HepG2 (cell line): ENCODE results near the gene HAUS7. TPM values are rescaled to one million over a fixed set of nuclear protein-coding genes. Genes with fewer than 3 reads are reported as not detected.

ENCODE experiments used
- ATAC-seq: fragments of 200-7000 bp; cut with Tn5 transposase; 3 replicates; pipeline ENCODE4 v1.9.1; 2020; ENCODE audit warnings: mild to moderate bottlenecking, moderate library complexity
- BruUV-seq: library from RNA; stranded (reverse); fragments of 400-500 nt; replicated peaks from 2 replicates; lab custom pipeline; 2021; lab: Mats Ljungman, UMichigan
- CTCF ChIA-PET: fragments of 300-600 bp; formaldehyde crosslinking; extraction: SDS; loops from one replicate; lab custom pipeline; 2021; ENCODE audit warnings: low total read pairs, inconsistent platforms, low intra/inter-chr PET ratio; lab: Yijun Ruan, JAX
- POLR2A ChIA-PET: fragments of 350-600 bp; sonication (Branson Sonifier 250); formaldehyde crosslinking; loops from one replicate; lab custom pipeline; 2020; ENCODE audit warnings: antibody characterized with exemption, inconsistent platforms; lab: Yijun Ruan, JAX
- DNase-seq: peaks from one replicate; pipeline ENCODE4 v3.0.0-alpha.2; 2015; ENCODE audit warnings: low spot score
- FAIRE-seq: peaks from 3 replicates; lab custom pipeline; 2011; peaks lifted over from hg19 to GRCh38; lab: Jason Lieb, UNC
- H2AFZ ChIP-seq: one replicate; pipeline ENCODE4 v1.6.1; 2011; ENCODE audit warnings: low read length, inconsistent platforms
- H3K27ac ChIP-seq: fragments of 300-600 bp; 3 replicates; pipeline ENCODE4 v1.8.0; 2011; ENCODE audit warnings: mixed run types, mild to moderate bottlenecking, mixed read lengths, low read length, inconsistent platforms; ENCODE audit not compliant: insufficient read depth; ENCODE audit errors: extremely low read length
- H3K27me3 ChIP-seq, 2 experiments: fragments of 200-600 bp in 1 of 2; 2 replicates in 1 of 2; 3 replicates in 1 of 2; pipeline versions ENCODE4 v1.6.0 to v1.8.0; 2011; ENCODE audit warnings: low read length in 2 of 2, mild to moderate bottlenecking in 2 of 2, moderate library complexity in 2 of 2, inconsistent platforms in 1 of 2; ENCODE audit not compliant: insufficient read depth in 2 of 2, control insufficient read depth in 1 of 2
- H3K36me3 ChIP-seq, 2 experiments: fragments of 200-600 bp in 1 of 2; replicated peaks in 1 of 2; 2 replicates in 1 of 2; 3 replicates in 1 of 2; pipeline versions ENCODE4 v1.5.1 to v1.8.0; 2011; ENCODE audit warnings: low read length in 2 of 2, inconsistent platforms in 1 of 2; ENCODE audit not compliant: insufficient read depth in 2 of 2, control insufficient read depth in 1 of 2
- H3K4me1 ChIP-seq: 2 replicates; pipeline ENCODE4 v1.5.1; 2012; ENCODE audit warnings: low read length, inconsistent platforms; ENCODE audit not compliant: insufficient read depth
- H3K4me2 ChIP-seq: 2 replicates; pipeline ENCODE4 v1.6.0; 2011; ENCODE audit warnings: low read depth, low read length, inconsistent platforms
- H3K4me3 ChIP-seq, 3 experiments: fragments of 200-600 bp in 1 of 3; sonication (generic), shearing (Covaris generic) in 1 of 3; replicated peaks in 1 of 3; 2 replicates each; pipeline ENCODE4 v1.5.1; 2011 to 2016; ENCODE audit warnings: low read length in 3 of 3, inconsistent platforms in 2 of 3, low read depth in 2 of 3, mild to moderate bottlenecking in 2 of 3, control low read depth in 1 of 3, mixed read lengths in 1 of 3; ENCODE audit not compliant: insufficient read depth in 1 of 3
- H3K79me2 ChIP-seq: one replicate; pipeline ENCODE4 v1.6.1; 2011; ENCODE audit warnings: low read length, inconsistent platforms; ENCODE audit not compliant: insufficient read depth
- H3K9ac ChIP-seq: 2 replicates; pipeline ENCODE4 v1.6.0; 2011; ENCODE audit warnings: mild to moderate bottlenecking, low read depth, low read length, inconsistent platforms; ENCODE audit not compliant: insufficient read depth
- H3K9me3 ChIP-seq: 2 replicates; pipeline ENCODE4 v1.5.1; 2012; ENCODE audit warnings: mild to moderate bottlenecking, low read length
- H4K20me1 ChIP-seq: 2 replicates; pipeline ENCODE4 v1.6.0; 2011; ENCODE audit warnings: inconsistent platforms, mild to moderate bottlenecking, low read length, moderate library complexity; ENCODE audit not compliant: insufficient read depth
- BRD4 ChIP-seq: sonication (generic); formaldehyde crosslinking; IDR thresholded peaks from 2 replicates; pipeline ENCODE4 v1.4.0; 2020; ENCODE audit warnings: missing genetic modification reagents
- CBX5 ChIP-seq: sonication (generic); formaldehyde crosslinking; IDR thresholded peaks from 2 replicates; pipeline ENCODE4 v1.4.0; 2020; ENCODE audit warnings: missing genetic modification reagents, borderline replicate concordance
- EP300 ChIP-seq, 3 experiments: sonication (generic) in 1 of 3; formaldehyde crosslinking in 1 of 3; IDR thresholded peaks; 2 replicates each; pipeline versions ENCODE4 v1.5.1 to v1.6.1; 2011 to 2020; ENCODE audit warnings: low read depth in 2 of 3, low read length in 2 of 3, borderline replicate concordance in 1 of 3, improper control_type of control experiment in 1 of 3, mild to moderate bottlenecking in 1 of 3, missing genetic modification reagents in 1 of 3, moderate library complexity in 1 of 3
- HNRNPH1 ChIP-seq: fragments of 200-400 bp; formaldehyde crosslinking; optimal IDR thresholded peaks from 2 replicates; pipeline ENCODE3; 2017; ENCODE audit warnings: mild to moderate bottlenecking, low read depth, low read length
- KLF12 ChIP-seq: sonication (generic); formaldehyde crosslinking; IDR thresholded peaks from 2 replicates; pipeline ENCODE4 v1.4.0; 2020; ENCODE audit warnings: missing genetic modification reagents, borderline replicate concordance
- SNAI1 ChIP-seq: sonication (generic); formaldehyde crosslinking; IDR thresholded peaks from 2 replicates; pipeline ENCODE4 v1.5.0; 2020; ENCODE audit warnings: mild to moderate bottlenecking, missing genetic modification reagents, borderline replicate concordance
- SNRNP70 ChIP-seq: fragments of 200-400 bp; formaldehyde crosslinking; IDR thresholded peaks from 2 replicates; pipeline ENCODE4 v1.6.1; 2017; ENCODE audit warnings: mild to moderate bottlenecking, low read depth, low read length, moderate library complexity
- SOX13 ChIP-seq, 3 experiments: fragments of 450-650 bp in 1 of 3; sonication (generic) in 1 of 3; formaldehyde crosslinking in 1 of 3; IDR thresholded peaks in 2 of 3; conservative IDR thresholded peaks in 1 of 3; 2 replicates each; pipeline versions ENCODE4 v1.5.0 to v1.6.1; 2016 to 2020; ENCODE audit warnings: antibody characterized with exemption in 1 of 3, mild to moderate bottlenecking in 1 of 3, missing compliant biosample characterization in 1 of 3, missing genetic modification reagents in 1 of 3, moderate library complexity in 1 of 3
- ZNF136 ChIP-seq: sonication (generic); formaldehyde crosslinking; IDR thresholded peaks from 2 replicates; pipeline ENCODE4 v1.8.1; 2022; ENCODE audit warnings: low read depth, mild to moderate bottlenecking, moderate library complexity, missing genetic modification reagents
- ZNF205 ChIP-seq: IDR thresholded peaks from 2 replicates; pipeline ENCODE4 v1.6.1; 2018; ENCODE audit warnings: missing biosample characterization, missing genetic modification reagents
- ZNF3 ChIP-seq: IDR thresholded peaks from 2 replicates; pipeline ENCODE4 v1.7.0; 2017; ENCODE audit warnings: inconsistent platforms
- ZNF776 ChIP-seq: sonication (generic); formaldehyde crosslinking; IDR thresholded peaks from 2 replicates; pipeline ENCODE4 v1.4.0; 2020; ENCODE audit warnings: mild to moderate bottlenecking, missing genetic modification reagents
- WGBS: methylation state at CpG from one replicate; pipeline ENCODE4 v1.1.6; 2017; ENCODE audit warnings: low lambda C conversion rate; 5-methylcytosine and 5-hydroxymethylcytosine counted together
- in situ Hi-C: cut with HindIII; loops from 2 replicates; pipeline ENCODE4 v1.10.0; 2017; ENCODE audit warnings: low pct_unique_long_range_greater_than_20kb; ENCODE audit not compliant: extremely low pct_ligation_motif_present
- intact Hi-C: fragments of 100-400 bp; cut with micrococcal nuclease; formaldehyde crosslinking; loops from one replicate; pipeline ENCODE4 v1.10.0; 2022; ENCODE audit not compliant: unreplicated experiment
- polyA plus RNA-seq, 8 experiments: library from polyadenylated mRNA; depleted of rRNA in 3 of 8; stranded (reverse) in 7 of 8; unstranded in 1 of 8; fragments of >200 nt; fragmentation: Illumina TruSeq in 4 of 8; extraction: Trizol in 4 of 8; gene quantifications; 2 replicates each; pipeline versions ENCODE4 v1.2.1 to v1.2.3, GENCODE V29; 2011 to 2016; ENCODE audit warnings: low read depth in 4 of 8, missing spikeins in 1 of 8, mixed read lengths in 1 of 8; ENCODE audit not compliant: insufficient read depth in 1 of 8
- total RNA-seq, 5 experiments: library from RNA; depleted of rRNA; stranded (reverse); fragments of >200 nt; fragmentation: Illumina TruSeq; extraction: Trizol; gene quantifications; 2 replicates each; pipeline ENCODE4 v1.2.3, GENCODE V29; 2016; ENCODE audit warnings: low read depth in 1 of 5
- TF ChIP-seq, protein P1 (sequence below): sonication (generic); formaldehyde crosslinking; IDR thresholded peaks from 2 replicates; pipeline ENCODE4 v1.4.0; 2020; ENCODE audit warnings: missing genetic modification reagents
- TF ChIP-seq, protein P2 (sequence below): IDR thresholded peaks from 2 replicates; pipeline ENCODE4 v1.6.1; 2016; ENCODE audit warnings: low read depth, borderline replicate concordance
- TF ChIP-seq, protein P3 (sequence below): sonication (generic); formaldehyde crosslinking; IDR thresholded peaks from 2 replicates; pipeline ENCODE4 v1.5.1; 2020; ENCODE audit warnings: mild to moderate bottlenecking, missing genetic modification reagents, borderline replicate concordance

The HAUS7 gene
- total and polyA plus RNA-seq, 2 of the 13 experiments (the other 11 are each of a cell fraction or from before 2014, with no cell fraction given), result 10.9 to 42.4 TPM

DNA sequence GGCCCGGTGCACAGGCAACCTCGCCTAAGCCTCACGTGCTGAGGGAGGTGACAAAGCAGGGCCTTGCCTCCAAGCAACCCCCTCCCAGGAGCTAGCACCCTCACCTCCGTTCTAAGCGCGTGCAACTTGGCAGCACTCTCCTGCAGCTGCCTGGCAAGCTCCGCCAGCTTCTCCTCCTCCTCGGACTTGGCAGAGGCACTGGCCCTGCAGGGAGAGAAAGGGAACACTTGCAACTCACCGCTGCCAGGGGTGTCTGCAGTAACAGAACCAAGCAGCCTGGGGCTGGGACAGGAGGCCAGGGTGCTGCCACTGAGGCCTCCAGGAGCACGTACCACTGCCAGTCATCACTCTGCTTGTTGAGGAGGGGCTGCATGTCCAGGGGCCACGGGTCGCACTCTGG lies 14.2 kb downstream of the HAUS7 start (continued):
- TF ChIP-seq EP300 (IDR thresholded peaks at IDR 0.05; ENCODE audit: low read depth in 2 of 2, low read length in 2 of 2) (no peak), EP300 (CRISPR knock-in tag; IDR thresholded peaks at IDR 0.05; ENCODE audit: borderline replicate concordance) (no peak), ZNF3 (no peak), BRD4 (CRISPR knock-in tag) (no peak)

DNA sequence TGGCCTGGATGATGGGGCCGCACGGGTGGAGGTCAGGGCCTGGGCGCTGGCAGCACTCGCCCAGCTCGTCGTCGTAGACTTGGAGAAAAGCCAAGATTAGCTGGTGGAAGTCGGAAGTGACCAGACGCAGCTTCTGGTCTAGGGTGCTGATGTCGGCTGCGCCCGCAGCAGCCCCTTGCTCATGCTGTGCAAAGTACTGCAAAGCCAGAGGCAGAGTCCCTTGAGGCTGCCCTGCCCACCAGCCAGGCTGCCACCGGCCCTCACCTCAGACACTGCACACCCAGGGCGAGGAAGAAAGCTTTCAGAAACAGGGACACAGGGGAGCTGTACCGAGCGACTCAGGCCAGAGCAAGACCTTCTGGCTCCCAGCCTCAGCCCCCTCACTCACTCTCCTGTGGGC lies 14.8 kb downstream of the HAUS7 start:
- ChIA-PET CTCF (no interaction called here), POLR2A (no interaction called here)
- no peaks in the 10 kb centered on the region for H3K4me1 ChIP-seq
- no peak overlapping the region for H3K4me3 ChIP-seq
- ATAC-seq (no peak), DNase-seq (no peak), FAIRE-seq (no peak)
- intact Hi-C loops (no loop called here), in situ Hi-C loops (loop anchor here (10.0 kb wide), 1 partner anchor 49 kb away; no protein-coding TSS in a partner anchor)
- no peak overlapping the region for H2AFZ ChIP-seq
- no peaks in the 10 kb centered on the region for H3K9me3 ChIP-seq
- BruUV-seq, result no TSS peak
- 100% methylated on average over 3 of the region's 16 CpGs for WGBS
- no peak overlapping the region for H3K9ac ChIP-seq
- H3K36me3 ChIP-seq, result peaks cover 0 to under 1% of the 10 kb centered on the region in 2 experiments; a peak in 1 of 5 replicates
- no peaks in the 10 kb centered on the region for H3K79me2 ChIP-seq
- no peak overlapping the region for H3K4me2 ChIP-seq
- no peaks in the 10 kb centered on the region for H3K27me3 ChIP-seq
- no peaks in the 10 kb centered on the region for H4K20me1 ChIP-seq
- no peak overlapping the region for H3K27ac ChIP-seq
- TF ChIP-seq ZNF205 (CRISPR knock-in tag) (no peak), SNRNP70 (no peak), CBX5 (no peak), SOX13 (IDR thresholded peaks at IDR 0.05) (no peak), SOX13 (CRISPR knock-in tag; conservative IDR thresholded peaks at IDR 0.05 in 1 of 2, IDR thresholded peaks at IDR 0.05 in 1 of 2) (no peak), ZNF136 (CRISPR knock-in tag) (no peak), ZNF776 (CRISPR knock-in tag) (no peak), HNRNPH1 (no peak), SNAI1 (CRISPR knock-in tag) (no peak), KLF12 (CRISPR knock-in tag) (no peak)
- TF ChIP-seq, protein P1, sequence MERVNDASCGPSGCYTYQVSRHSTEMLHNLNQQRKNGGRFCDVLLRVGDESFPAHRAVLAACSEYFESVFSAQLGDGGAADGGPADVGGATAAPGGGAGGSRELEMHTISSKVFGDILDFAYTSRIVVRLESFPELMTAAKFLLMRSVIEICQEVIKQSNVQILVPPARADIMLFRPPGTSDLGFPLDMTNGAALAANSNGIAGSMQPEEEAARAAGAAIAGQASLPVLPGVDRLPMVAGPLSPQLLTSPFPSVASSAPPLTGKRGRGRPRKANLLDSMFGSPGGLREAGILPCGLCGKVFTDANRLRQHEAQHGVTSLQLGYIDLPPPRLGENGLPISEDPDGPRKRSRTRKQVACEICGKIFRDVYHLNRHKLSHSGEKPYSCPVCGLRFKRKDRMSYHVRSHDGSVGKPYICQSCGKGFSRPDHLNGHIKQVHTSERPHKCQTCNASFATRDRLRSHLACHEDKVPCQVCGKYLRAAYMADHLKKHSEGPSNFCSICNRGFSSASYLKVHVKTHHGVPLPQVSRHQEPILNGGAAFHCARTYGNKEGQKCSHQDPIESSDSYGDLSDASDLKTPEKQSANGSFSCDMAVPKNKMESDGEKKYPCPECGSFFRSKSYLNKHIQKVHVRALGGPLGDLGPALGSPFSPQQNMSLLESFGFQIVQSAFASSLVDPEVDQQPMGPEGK, result no peak
- TF ChIP-seq, protein P2, sequence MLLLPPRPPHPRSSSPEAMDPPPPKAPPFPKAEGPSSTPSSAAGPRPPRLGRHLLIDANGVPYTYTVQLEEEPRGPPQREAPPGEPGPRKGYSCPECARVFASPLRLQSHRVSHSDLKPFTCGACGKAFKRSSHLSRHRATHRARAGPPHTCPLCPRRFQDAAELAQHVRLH (CRISPR knock-in tag), result no peak
- TF ChIP-seq, protein P3, sequence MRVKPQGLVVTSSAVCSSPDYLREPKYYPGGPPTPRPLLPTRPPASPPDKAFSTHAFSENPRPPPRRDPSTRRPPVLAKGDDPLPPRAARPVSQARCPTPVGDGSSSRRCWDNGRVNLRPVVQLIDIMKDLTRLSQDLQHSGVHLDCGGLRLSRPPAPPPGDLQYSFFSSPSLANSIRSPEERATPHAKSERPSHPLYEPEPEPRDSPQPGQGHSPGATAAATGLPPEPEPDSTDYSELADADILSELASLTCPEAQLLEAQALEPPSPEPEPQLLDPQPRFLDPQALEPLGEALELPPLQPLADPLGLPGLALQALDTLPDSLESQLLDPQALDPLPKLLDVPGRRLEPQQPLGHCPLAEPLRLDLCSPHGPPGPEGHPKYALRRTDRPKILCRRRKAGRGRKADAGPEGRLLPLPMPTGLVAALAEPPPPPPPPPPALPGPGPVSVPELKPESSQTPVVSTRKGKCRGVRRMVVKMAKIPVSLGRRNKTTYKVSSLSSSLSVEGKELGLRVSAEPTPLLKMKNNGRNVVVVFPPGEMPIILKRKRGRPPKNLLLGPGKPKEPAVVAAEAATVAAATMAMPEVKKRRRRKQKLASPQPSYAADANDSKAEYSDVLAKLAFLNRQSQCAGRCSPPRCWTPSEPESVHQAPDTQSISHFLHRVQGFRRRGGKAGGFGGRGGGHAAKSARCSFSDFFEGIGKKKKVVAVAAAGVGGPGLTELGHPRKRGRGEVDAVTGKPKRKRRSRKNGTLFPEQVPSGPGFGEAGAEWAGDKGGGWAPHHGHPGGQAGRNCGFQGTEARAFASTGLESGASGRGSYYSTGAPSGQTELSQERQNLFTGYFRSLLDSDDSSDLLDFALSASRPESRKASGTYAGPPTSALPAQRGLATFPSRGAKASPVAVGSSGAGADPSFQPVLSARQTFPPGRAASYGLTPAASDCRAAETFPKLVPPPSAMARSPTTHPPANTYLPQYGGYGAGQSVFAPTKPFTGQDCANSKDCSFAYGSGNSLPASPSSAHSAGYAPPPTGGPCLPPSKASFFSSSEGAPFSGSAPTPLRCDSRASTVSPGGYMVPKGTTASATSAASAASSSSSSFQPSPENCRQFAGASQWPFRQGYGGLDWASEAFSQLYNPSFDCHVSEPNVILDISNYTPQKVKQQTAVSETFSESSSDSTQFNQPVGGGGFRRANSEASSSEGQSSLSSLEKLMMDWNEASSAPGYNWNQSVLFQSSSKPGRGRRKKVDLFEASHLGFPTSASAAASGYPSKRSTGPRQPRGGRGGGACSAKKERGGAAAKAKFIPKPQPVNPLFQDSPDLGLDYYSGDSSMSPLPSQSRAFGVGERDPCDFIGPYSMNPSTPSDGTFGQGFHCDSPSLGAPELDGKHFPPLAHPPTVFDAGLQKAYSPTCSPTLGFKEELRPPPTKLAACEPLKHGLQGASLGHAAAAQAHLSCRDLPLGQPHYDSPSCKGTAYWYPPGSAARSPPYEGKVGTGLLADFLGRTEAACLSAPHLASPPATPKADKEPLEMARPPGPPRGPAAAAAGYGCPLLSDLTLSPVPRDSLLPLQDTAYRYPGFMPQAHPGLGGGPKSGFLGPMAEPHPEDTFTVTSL, result no peak
